Stimulated activated CD4-positive, alpha-beta T cell treated with anti-CD3 and anti-CD28 coated beads, Interleukin-15, amount 100 ng/mL, for 48 hours (primary cell): ENCODE measurements around the gene CNFN.

Source experiments
- DNase-seq, 2 donors: peaks; one replicate each; pipeline ENCODE4 v3.0.0-alpha.2; 2020; ENCODE audit warnings: low read depth in 2 of 2

CNFN gene

GRCh38 chr19:42375415-42376176 is 14.5 kb downstream of the CNFN start:
- DNase-seq: no peak

GRCh38 chr19:42374826-42375376 is 15.2 kb downstream of the CNFN start:
- DNase-seq: no peak

- no peak for DNase-seq
Observed at GRCh38 chr19:42370626-42371175, 19.4 kb downstream of the CNFN start.

GRCh38 chr19:42370068-42370520 is 20.0 kb downstream of the CNFN start:
- no peak for DNase-seq

- DNase-seq: no peak
Observed at GRCh38 chr19:42369433-42370067, 20.5 kb downstream of the CNFN start.

- DNase-seq: no peak
Observed at GRCh38 chr19:42368765-42369164, 21.3 kb downstream of the CNFN start.

GRCh38 chr19:42368360-42368759 is 21.7 kb downstream of the CNFN start:
- DNase-seq: no peak

GRCh38 chr19:42367929-42368328 is 22.2 kb downstream of the CNFN start:
- DNase-seq: no peak

GRCh38 chr19:42366673-42367072 is 23.4 kb downstream of the CNFN start:
- no peak for DNase-seq

- no peak for DNase-seq
Observed at GRCh38 chr19:42363614-42364346, 26.3 kb downstream of the CNFN start.

GRCh38 chr19:42362891-42363440 is 27.1 kb downstream of the CNFN start:
- no peak for DNase-seq

GRCh38 chr19:42362342-42362741 is 27.8 kb downstream of the CNFN start:
- DNase-seq: no peak

GRCh38 chr19:42361545-42361910 is 28.6 kb downstream of the CNFN start:
- DNase-seq: no peak

GRCh38 chr19:42360787-42361544 is 29.1 kb downstream of the CNFN start:
- no peak for DNase-seq

- DNase-seq: no peak
Observed at GRCh38 chr19:42357290-42357689, 32.8 kb downstream of the CNFN start.

GRCh38 chr19:42356686-42357085 is 33.4 kb downstream of the CNFN start:
- DNase-seq: no peak

GRCh38 chr19:42355896-42356295 is 34.2 kb downstream of the CNFN start:
- DNase-seq: no peak

- no peak for DNase-seq
Observed at GRCh38 chr19:42353341-42354015, 36.6 kb downstream of the CNFN start.

GRCh38 chr19:42352301-42353259 is 37.5 kb downstream of the CNFN start:
- no peak for DNase-seq
